RPMI7951 (cell line): ENCODE data around the gene MED13L. TPM values are rescaled to one million over a fixed set of nuclear protein-coding genes. Genes with fewer than 3 reads are reported as not detected.

Source experiments
- DNase-seq: peaks from one replicate; pipeline ENCODE4 v3.0.0-alpha.2; 2012; ENCODE audit warnings: low read depth
- total RNA-seq: library from RNA; depleted of rRNA; stranded (reverse); fragments of >200 nt; shearing (Covaris generic); gene quantifications from 2 replicates; pipeline ENCODE4 v1.2.3, GENCODE V29; 2014

MED13L gene
- total RNA-seq, 1 experiment from 2014 or later: 29.7 TPM

- peak; percentile 75 for DNase-seq
Measured at GRCh38 chr12:116130431-116130830, 147.1 kb downstream of the MED13L start.

DNA sequence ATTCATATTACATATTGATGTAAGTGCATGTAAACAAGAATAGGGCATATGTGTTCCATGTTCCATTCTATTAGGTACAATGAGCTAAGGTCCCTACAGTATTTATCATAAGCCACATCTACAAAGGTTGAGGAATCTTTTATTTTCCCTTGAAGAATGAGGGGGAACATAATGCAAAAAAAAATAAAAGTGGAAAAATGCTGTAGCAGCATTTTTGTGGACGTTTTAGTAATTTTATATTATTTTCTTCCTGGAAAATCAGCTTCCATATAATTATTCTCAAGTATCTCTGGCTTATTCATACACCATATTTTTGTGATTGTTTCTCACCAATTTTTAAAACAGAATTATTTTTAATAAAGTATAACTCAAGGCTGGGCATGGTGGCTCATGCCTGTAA is 148.7 kb downstream of the MED13L start:
- DNase-seq: no peak

GRCh38 chr12:116127859-116128258 is 149.6 kb downstream of the MED13L start:
- no peak for DNase-seq

- DNase-seq: no peak
Measured at GRCh38 chr12:116126610-116127009, 150.9 kb downstream of the MED13L start.

DNA sequence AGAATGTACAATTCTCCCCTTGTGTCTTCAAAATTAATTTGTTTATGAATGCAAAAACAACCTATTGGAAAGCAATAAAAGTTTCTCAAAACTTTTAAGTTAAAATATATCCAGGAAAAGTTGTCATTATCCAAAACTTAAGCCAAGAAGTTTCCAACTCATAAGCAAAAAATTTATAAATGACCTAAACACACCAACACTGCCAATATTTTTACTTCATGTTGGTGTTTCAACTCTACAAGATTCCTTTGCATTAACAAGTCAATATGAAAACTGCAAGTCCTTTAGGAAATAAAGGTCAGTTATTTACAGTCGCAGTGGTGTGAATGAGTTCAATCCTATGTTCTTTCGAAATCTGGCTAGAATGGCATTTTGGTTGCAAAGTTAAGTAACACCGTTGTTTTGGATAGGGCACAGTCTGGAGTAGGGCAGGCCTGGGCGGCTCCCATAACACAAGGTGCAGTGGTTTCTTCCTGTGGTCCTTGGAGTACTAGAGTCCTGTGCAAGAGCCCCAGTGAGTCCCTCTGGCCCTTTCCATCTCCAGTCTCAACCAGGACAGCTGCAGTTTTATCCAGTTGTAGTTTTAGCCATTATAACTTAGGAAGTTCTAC is 151.4 kb downstream of the MED13L start:
- DNase-seq: no peak

GRCh38 chr12:116125084-116125483 is 152.4 kb downstream of the MED13L start:
- no peak for DNase-seq

DNA sequence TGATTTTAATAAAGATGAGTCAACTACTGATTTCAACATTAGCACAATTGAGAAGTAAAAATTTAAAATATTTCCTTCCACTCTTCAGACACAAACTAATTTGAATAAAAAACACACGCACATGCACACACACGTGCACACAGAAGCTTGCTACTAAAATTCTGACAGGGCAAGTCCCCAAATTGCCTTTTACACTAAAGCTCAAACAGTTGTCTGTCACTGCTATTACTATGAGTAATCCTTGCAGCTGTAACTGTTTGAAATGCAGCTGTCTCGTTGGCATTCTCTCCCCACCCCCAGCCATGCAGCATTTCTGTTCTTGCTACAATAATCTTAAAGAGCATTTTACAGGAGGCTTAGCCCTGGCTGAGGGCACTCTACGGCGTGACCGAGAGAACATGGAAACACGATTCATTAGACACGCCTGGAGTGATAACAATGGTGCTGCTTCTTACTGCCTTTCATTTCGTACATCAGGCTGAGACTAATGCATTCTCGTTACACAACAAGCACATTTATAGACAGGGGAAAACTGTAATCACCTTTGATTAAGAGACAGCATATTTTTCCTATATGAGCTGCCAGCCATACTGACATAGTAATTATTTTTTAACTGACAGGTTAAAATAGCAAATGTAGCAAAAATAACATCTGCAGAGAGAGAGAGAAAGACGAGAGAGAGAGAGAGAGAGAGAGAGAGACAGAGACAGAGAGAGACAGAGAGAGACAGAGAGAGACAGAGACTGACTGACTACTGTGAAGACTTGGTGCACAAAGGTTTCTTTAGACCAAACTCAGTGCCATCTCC is 153.8 kb downstream of the MED13L start:
- DNase-seq: peak; percentile 87

GRCh38 chr12:116122628-116123027 is 154.9 kb downstream of the MED13L start:
- DNase-seq: no peak

DNA sequence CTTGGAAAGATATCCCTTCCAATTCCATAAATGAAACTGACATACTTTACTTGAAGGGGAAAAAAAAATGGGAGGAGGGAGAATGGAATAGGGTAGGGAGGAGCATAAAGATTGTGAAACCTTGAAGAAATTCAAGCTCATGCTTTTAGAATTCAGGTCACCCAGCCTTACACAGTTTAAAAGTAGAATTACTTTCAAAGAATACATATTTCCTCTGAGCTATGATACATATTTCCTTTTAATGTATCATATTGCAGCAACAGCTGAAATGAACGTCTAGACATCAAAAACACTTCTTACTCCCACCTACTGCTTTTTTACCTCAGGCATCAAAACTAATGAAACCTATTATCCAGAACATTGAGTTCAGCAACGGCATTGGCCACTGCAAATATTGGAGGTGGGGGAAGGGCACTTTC is 156.0 kb downstream of the MED13L start:
- peak; percentile 9 for DNase-seq

DNA sequence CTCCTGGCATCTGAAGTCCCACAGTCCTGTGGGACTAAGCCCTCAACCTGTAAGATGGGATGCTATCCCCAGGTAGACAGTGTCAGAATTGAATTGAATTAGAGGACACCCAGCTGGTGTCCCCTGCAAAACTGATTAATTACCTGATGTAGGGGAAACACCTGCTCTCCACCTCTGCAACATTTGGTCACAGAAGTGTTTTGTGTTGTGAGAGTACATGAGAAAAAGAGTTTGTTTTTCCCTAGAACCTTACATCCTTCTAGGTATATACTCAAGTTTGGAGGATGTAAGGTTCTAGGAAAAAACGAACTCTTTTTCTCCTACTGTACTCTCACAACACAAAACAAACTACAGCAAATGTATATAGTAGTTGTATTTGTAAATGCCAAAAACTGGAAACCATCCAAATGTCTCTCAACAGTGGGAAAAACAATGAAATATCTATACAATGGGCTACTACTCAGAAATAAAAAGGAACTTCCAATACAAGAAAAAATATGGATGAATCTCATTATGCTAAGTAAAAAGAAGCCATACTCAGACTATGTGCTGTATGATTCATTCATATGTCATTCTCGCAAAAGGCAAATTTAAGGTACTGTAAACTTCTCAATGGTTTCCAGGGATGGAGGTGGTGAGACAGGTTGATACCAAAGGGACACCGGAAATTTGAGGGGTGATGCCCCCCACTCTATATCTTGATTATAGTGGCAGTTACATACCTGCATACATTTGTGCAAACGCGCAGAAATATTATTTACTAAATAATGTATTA is 160.7 kb downstream of the MED13L start:
- no peak for DNase-seq

DNA sequence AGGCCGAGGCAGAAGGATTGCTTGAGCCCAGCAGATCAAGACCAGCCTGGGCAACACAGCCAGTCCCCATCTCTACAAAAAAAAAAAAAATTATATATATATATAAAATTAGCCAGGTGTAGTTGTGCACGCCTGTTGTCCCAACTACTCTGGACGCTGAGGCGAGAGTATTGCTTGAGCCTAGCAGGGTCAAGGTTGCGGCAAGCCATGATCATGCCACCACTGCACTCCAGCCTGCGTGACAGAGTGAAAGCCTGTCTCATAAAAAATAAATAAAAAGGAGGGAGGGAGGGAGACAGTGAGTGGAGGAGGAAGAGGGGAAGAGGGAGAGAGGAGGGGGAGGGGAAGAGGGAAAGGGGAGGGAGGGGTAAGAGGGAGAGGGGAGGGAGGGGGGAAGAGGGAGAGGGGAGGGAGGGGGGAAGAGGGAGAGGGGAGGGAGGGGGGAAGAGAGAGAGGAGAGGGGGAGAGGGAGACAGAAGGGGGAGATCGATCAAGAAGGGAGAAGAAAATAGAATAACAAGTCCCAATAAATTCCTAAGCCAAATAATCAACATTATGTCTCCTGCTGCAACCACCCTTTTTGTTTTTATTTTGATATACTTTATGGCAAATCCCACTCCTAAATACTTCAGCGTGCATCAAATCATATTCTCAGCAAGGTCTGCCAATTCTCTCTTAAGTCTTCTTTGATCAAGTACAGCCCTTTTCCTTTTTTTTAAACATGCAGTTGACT is 163.9 kb downstream of the MED13L start:
- no peak for DNase-seq

GRCh38 chr12:116106870-116107269 is 170.6 kb downstream of the MED13L start:
- no peak for DNase-seq

- DNase-seq: no peak
Measured at GRCh38 chr12:116104167-116104767, 173.2 kb downstream of the MED13L start.

DNA sequence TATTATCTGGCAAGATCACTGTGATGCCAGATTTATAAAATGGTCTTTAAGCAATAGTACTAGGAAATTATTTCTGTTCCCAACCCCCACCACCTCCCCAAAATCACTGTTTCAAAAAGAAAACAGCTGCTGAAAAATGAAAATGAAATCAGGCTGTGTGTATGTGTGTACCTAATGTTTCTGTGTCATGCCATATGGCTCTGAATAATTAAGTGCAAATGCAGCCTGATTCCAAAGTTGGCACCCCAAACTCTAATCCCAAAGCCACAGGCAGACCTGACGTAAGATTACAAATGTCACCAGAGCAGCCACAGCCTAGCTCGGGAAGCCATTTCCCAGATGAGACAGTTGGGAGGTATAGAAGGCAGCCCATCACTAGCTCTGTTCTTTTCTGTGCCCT is 175.5 kb downstream of the MED13L start:
- DNase-seq: no peak

DNA sequence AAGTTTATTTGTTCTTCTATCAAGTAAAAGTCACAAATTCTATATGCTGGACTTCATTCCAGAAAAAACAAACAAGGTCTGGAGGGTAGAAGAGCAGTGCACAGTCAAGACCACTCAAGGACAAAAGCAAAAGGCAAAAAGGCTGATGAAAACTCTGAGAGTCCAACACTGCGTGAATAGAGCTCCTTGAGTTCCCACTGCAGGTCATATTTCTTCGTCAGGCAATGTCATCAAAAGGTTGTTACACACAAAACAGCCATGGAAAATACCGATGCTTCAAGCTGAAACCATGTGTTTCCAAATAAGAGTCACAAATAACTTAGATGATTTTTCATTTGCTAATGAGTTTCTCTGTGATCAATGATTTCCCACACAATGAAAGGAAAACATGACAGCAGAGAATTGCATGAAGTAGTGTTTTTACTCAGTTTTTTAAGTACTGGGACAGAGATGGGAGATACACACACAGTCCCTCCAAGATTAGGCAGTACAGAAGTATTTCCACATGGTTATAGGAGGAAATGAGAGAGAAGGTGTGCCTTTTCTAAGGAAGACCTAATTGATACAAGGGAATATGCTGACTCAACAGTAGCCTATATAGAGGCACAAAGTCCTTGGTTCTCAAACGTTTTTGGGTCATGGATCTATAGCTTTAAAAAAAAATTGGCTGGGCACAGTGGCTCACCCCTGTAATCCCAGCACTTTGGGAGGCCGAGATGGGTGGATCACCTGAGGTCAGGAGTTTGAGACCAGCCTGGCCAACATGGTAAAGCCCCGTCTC is 177.7 kb downstream of the MED13L start:
- DNase-seq: no peak

- no peak for DNase-seq
Measured at GRCh38 chr12:116096874-116097273, 180.6 kb downstream of the MED13L start.

DNA sequence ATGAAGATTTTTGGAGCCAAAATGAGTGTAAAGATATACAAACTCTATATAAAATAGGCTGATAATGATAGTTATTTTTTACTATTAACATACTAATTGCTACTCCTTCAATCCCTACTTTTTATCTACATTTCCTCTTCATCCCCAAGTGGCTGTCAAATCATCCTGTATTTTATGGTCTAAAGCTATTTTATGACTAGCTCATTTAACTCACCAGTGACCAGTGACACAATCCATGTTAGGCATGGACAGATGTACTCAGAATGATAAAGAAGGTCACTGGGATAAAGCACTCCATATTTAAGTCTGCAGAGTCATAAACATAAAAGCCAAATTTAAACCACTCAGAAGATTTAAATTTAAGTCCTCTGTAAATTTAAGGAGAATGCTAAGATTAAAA is 183.0 kb downstream of the MED13L start:
- no peak for DNase-seq

- DNase-seq: no peak
Measured at GRCh38 chr12:116093915-116094314, 183.6 kb downstream of the MED13L start.

GRCh38 chr12:116092776-116093175 is 184.7 kb downstream of the MED13L start:
- no peak for DNase-seq

GRCh38 chr12:116092162-116092561 is 185.3 kb downstream of the MED13L start:
- DNase-seq: no peak

DNA sequence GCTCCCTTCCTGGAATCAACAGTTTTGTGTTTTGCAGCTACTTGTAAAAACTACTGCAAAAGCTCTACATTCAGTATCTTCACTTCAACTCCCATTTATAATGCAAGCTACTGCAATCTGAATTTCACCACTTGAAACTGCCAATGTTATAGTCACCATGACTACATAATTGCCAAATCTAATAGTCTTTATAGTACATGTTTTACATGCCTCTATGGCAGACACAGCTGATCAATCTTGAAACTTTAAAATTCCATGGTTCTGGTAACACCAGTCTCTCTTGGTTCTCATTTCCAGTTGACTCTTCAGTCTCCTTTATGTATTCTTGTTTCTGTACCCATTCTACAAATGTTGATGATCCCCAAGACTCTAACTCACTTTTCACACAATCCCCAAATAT is 185.9 kb downstream of the MED13L start:
- DNase-seq: no peak
